Activated T-cell treated with anti-CD3 and anti-CD28 coated beads, Interleukin-2, amount 50 U/mL, for 48 hours (primary cell): ENCODE results near the gene TMEM222.
"Not testable (repeated sequence)": the region's sequence is repeated elsewhere in the genome, so short reads cannot be mapped to it uniquely, and the experiment has no call there.

Source experiments
- DNase-seq, 2 experiments: peaks; one replicate each; pipeline ENCODE4 v3.0.0-alpha.2; 2020

Gene TMEM222

GRCh38 chr1:27380766-27381733 lies 59.1 kb downstream of the TMEM222 start:
- DNase-seq: no peak

GRCh38 chr1:27381969-27382762 lies 60.2 kb downstream of the TMEM222 start:
- no peak for DNase-seq

GRCh38 chr1:27383039-27383605 lies 61.2 kb downstream of the TMEM222 start, which contains the start of gene CD164L2:
TSS of gene CD164L2 (minus strand) at chr1:27383333. CDS start at chr1:27383239, 94 bp downstream.
- peak; percentile 63 to 67 for DNase-seq

GRCh38 chr1:27383661-27384060 lies 61.7 kb downstream of the TMEM222 start:
- no peak for DNase-seq

GRCh38 chr1:27384797-27385196 lies 62.8 kb downstream of the TMEM222 start:
- not testable (repeated sequence) for DNase-seq
